Mesendoderm (in vitro differentiated cells): ENCODE results near the gene PRDM13. TPM values are rescaled to one million over a fixed set of nuclear protein-coding genes. Genes with fewer than 3 reads are reported as not detected.

Source experiments
- DNase-seq: peaks from one replicate; pipeline ENCODE4 v3.0.0; 2013
- H2AK5ac ChIP-seq: 2 replicates; pipeline ENCODE4 v1.6.1; 2013; ENCODE audit warnings: low read length, inconsistent platforms
- H2BK120ac ChIP-seq: 2 replicates; pipeline ENCODE4 v1.6.1; 2013; ENCODE audit warnings: low read depth, mild to moderate bottlenecking, low read length, moderate library complexity, mixed read lengths
- H2BK15ac ChIP-seq: replicated peaks from 2 replicates; pipeline ENCODE4 v1.6.1; 2013; ENCODE audit warnings: low read depth, mild to moderate bottlenecking, moderate library complexity
- H2BK5ac ChIP-seq: 2 replicates; pipeline ENCODE4 v1.6.1; 2013; ENCODE audit warnings: low read length, inconsistent platforms
- H3K18ac ChIP-seq: 2 replicates; pipeline ENCODE4 v1.6.1; 2013; ENCODE audit warnings: mild to moderate bottlenecking, low read length, mixed read lengths
- H3K23ac ChIP-seq: one replicate; pipeline ENCODE4 v1.6.1; 2013; ENCODE audit warnings: low read length
- H3K27ac ChIP-seq: 2 replicates; pipeline ENCODE4 v1.5.1; 2013; ENCODE audit warnings: low read depth, mild to moderate bottlenecking, inconsistent platforms, low read length, moderate library complexity
- H3K27me3 ChIP-seq: 2 replicates; pipeline ENCODE4 v1.6.1; 2013; ENCODE audit warnings: low read length, control low read depth, mild to moderate bottlenecking, inconsistent platforms; ENCODE audit not compliant: insufficient read depth, poor library complexity
- H3K36me3 ChIP-seq: 2 replicates; pipeline ENCODE4 v1.6.1; 2013; ENCODE audit warnings: low read length, inconsistent platforms; ENCODE audit not compliant: control insufficient read depth, insufficient read depth
- H3K4ac ChIP-seq: one replicate; pipeline ENCODE4 v1.6.1; 2013; ENCODE audit warnings: low read depth, mild to moderate bottlenecking, low read length, moderate library complexity
- H3K4me1 ChIP-seq: 2 replicates; pipeline ENCODE4 v1.6.1; 2013; ENCODE audit warnings: low read depth, low read length, inconsistent platforms; ENCODE audit not compliant: control insufficient read depth
- H3K4me2 ChIP-seq: 2 replicates; pipeline ENCODE4 v1.6.1; 2013; ENCODE audit warnings: low read length
- H3K4me3 ChIP-seq: 2 replicates; pipeline ENCODE4 v1.5.1; 2013; ENCODE audit warnings: mild to moderate bottlenecking, low read length
- H3K56ac ChIP-seq: one replicate; pipeline ENCODE4 v1.6.1; 2013; ENCODE audit warnings: low read length
- H3K79me1 ChIP-seq: 2 replicates; pipeline ENCODE4 v1.6.1; 2013; ENCODE audit warnings: low read length, inconsistent platforms
- H3K79me2 ChIP-seq: 2 replicates; pipeline ENCODE4 v1.6.1; 2013; ENCODE audit warnings: mild to moderate bottlenecking, low read length; ENCODE audit not compliant: control insufficient read depth, insufficient read depth
- H3K9ac ChIP-seq: 2 replicates; pipeline ENCODE4 v1.6.1; 2013; ENCODE audit warnings: low read length, inconsistent platforms
- H4K5ac ChIP-seq: one replicate; pipeline ENCODE4 v1.6.1; 2013; ENCODE audit warnings: low read length
- H4K8ac ChIP-seq: one replicate; pipeline ENCODE4 v1.6.1; 2013; ENCODE audit warnings: low read depth, mild to moderate bottlenecking, control low read depth, low read length, moderate library complexity
- WGBS: extraction: QIAGEN DNeasy Blood & Tissue Kit; methylation state at CpG from one replicate; pipeline ENCODE4 v1.1.7; 2013; ENCODE audit warnings: low lambda C conversion rate, missing lambda C conversion rate; ENCODE audit not compliant: insufficient coverage; ENCODE audit errors: extremely low coverage; 5-methylcytosine and 5-hydroxymethylcytosine counted together
- polyA plus RNA-seq, 2 experiments: library from polyadenylated mRNA; stranded (reverse); fragments of 200-250 nt; gene quantifications; one replicate each; pipeline ENCODE4 v1.2.3, GENCODE V29; 2013

PRDM13 gene
- 0.24 TPM for polyA plus RNA-seq (2013, experiment 1 of 2)
- polyA plus RNA-seq (2013, experiment 2 of 2): 0.29 TPM

DNA sequence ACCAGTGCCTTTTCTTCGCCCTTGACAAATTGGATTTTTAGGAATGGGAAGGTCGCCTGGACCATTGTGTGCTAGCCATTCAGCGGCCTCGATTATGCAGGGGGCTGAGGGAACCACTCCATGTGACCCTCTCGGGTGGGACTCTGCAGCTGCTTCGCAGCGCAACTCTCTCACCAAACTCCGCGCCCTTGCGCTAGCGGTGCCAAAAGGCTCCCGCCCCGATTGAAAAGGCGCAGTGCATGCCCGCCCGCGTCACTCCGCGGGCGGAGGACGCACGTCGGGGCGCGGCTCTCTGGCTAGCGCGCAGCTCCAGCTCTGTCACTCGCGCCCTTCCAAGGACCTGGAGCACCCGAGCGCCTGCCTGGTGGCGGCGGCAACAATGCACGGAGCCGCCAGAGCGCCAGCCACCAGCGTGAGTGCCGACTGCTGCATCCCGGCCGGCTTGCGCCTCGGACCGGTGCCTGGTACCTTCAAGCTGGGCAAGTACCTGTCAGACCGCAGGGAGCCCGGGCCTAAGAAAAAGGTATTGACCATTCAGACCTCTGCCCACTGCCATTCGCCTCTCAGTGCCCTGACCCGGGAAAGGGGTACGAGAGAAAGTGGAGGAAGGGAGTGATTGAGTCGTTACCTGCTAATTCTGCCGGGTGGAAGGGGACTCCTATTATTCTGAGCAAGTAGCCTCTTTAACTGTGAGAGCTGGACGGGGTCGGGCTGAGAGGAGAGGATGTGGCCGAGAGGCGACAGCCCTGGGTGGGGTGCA is at the start of gene PRDM13:
TSS of gene PRDM13 (plus strand) at position 178 of the 760 bp plus-strand sequence. CDS start at position 380, 202 bp downstream.
- H2BK120ac ChIP-seq: no peak within 1 kb of the TSS
- H3K9ac ChIP-seq: no peak within 1 kb of the TSS
- no peak within 1 kb of the TSS for H2BK5ac ChIP-seq
- H3K27ac ChIP-seq: no peak within 1 kb of the TSS
- no peaks in the 10 kb centered on the region for H3K79me2 ChIP-seq
- no peak within 1 kb of the TSS for H3K18ac ChIP-seq
- H3K23ac ChIP-seq: no peak within 1 kb of the TSS
- no peak within 1 kb of the TSS for H4K5ac ChIP-seq
- H2AK5ac ChIP-seq: no peak within 1 kb of the TSS
- no peak within 1 kb of the TSS for H2BK15ac ChIP-seq
- H3K4ac ChIP-seq: no peak within 1 kb of the TSS
- peak; percentile 51 for DNase-seq
- WGBS: no CpG with 5 or more reads among the region's 54 CpGs
- no peak within 1 kb of the TSS for H3K4me2 ChIP-seq
- peaks cover 78% of the 10 kb centered on the region for H3K27me3 ChIP-seq
- H3K4me1 ChIP-seq: no peaks in the 10 kb centered on the region
- no peak within 1 kb of the TSS for H4K8ac ChIP-seq
- H3K36me3 ChIP-seq: no peaks in the 10 kb centered on the region
- no peaks in the 10 kb centered on the region for H3K79me1 ChIP-seq
- no peak within 1 kb of the TSS for H3K56ac ChIP-seq
- H3K4me3 ChIP-seq: no peak within 1 kb of the TSS

GRCh38 chr6:99559057-99559456 is 47.6 kb upstream of the PRDM13 start:
- Histone ChIP-seq H3K56ac (no peak overlapping the region), H3K27me3 (no peaks in the 10 kb centered on the region), H3K27ac (no peak overlapping the region), H2BK15ac (no peak overlapping the region), H3K18ac (no peak overlapping the region), H3K4ac (no peak overlapping the region), H2AK5ac (no peak overlapping the region), H3K4me3 (no peak overlapping the region), H3K23ac (no peak overlapping the region), H2BK5ac (no peak overlapping the region), H3K4me2 (no peak overlapping the region), H2BK120ac (no peak overlapping the region), H3K36me3 (peaks cover 2% of the 10 kb centered on the region), H3K9ac (no peak overlapping the region), H3K79me1 (no peaks in the 10 kb centered on the region), H4K5ac (no peak overlapping the region), H3K79me2 (peaks cover 3% of the 10 kb centered on the region), H3K4me1 (no peaks in the 10 kb centered on the region), H4K8ac (no peak overlapping the region)
- no peak for DNase-seq
- WGBS: no CpG with 5 or more reads among the region's 2 CpGs

DNA sequence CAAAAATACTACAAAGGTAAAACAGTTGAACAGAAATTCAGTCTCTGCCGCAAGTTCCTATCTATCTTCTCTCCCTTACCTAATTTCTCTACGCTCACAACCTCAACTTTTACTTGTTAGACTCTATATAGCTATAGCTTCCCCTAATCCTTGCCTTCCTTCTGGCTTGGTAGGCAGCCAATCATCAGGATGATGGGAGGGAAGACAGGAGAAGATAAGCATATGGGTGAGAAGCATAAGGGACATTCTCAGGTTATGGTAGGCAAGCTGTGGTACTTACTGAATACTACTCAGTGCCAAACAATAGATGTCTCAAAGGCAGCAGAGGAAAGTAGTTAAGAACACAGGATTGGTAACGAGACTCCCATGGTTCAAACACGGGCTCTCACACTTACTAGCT is 46.0 kb upstream of the PRDM13 start:
- Histone ChIP-seq H3K56ac (no peak overlapping the region), H4K8ac (no peak overlapping the region), H3K18ac (no peak overlapping the region), H3K23ac (no peak overlapping the region), H3K36me3 (peaks cover 2% of the 10 kb centered on the region), H2BK120ac (no peak overlapping the region), H3K27ac (no peak overlapping the region), H2BK5ac (no peak overlapping the region), H3K27me3 (no peaks in the 10 kb centered on the region), H3K9ac (no peak overlapping the region), H2AK5ac (no peak overlapping the region), H3K4me2 (no peak overlapping the region), H3K79me2 (peaks cover 3% of the 10 kb centered on the region), H3K4ac (no peak overlapping the region), H2BK15ac (no peak overlapping the region), H3K79me1 (no peaks in the 10 kb centered on the region), H4K5ac (no peak overlapping the region), H3K4me1 (no peaks in the 10 kb centered on the region), H3K4me3 (no peak overlapping the region)
- WGBS: 100% methylated on average over 1 of the region's 4 CpGs
- DNase-seq: peak; percentile 4

DNA sequence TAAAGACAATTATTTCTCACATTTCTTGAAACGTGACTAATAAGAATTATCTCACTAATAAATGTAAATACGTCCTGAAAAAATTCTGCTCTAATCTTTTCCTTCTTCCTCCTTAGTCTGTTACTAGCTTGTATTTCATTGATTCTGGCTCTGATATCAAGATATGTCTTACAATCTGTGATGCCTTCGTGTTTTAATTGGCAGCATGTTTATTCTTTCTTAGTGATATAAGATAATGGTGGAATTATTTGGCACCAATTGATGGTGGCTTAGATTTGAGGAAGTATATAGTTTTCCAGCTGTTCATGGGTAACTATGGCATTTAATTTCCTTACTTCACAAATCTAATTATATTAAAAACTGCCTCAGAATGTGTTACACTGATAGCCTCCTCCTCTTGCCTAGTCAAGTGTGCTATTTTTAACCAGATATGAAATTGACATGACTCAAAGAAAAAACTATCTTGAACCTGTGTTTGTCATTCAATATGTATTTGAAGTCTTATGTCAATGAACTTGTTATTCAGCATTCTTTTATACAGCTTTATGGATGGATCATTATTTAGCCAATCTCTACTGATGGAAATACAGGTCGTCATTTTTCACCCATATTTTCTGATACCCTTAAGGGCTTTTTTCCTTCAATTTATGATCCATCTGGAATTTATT is 43.4 kb upstream of the PRDM13 start:
- DNase-seq: no peak
- no peak overlapping the region for H4K5ac ChIP-seq
- H3K27ac ChIP-seq: no peak overlapping the region
- peaks cover 19% of the 10 kb centered on the region for H3K79me2 ChIP-seq
- H3K4me1 ChIP-seq: no peaks in the 10 kb centered on the region
- no CpG with 5 or more reads among the region's 4 CpGs for WGBS
- no peak overlapping the region for H2BK120ac ChIP-seq
- H3K4me2 ChIP-seq: no peak overlapping the region
- H3K9ac ChIP-seq: no peak overlapping the region
- H2BK5ac ChIP-seq: no peak overlapping the region
- H3K23ac ChIP-seq: no peak overlapping the region
- peaks cover 2% of the 10 kb centered on the region for H3K79me1 ChIP-seq
- no peak overlapping the region for H3K56ac ChIP-seq
- no peak overlapping the region for H3K18ac ChIP-seq
- no peak overlapping the region for H3K4ac ChIP-seq
- no peaks in the 10 kb centered on the region for H3K27me3 ChIP-seq
- H3K4me3 ChIP-seq: no peak overlapping the region
- H2AK5ac ChIP-seq: no peak overlapping the region
- no peak overlapping the region for H4K8ac ChIP-seq
- H2BK15ac ChIP-seq: no peak overlapping the region
- H3K36me3 ChIP-seq: no peaks in the 10 kb centered on the region

DNA sequence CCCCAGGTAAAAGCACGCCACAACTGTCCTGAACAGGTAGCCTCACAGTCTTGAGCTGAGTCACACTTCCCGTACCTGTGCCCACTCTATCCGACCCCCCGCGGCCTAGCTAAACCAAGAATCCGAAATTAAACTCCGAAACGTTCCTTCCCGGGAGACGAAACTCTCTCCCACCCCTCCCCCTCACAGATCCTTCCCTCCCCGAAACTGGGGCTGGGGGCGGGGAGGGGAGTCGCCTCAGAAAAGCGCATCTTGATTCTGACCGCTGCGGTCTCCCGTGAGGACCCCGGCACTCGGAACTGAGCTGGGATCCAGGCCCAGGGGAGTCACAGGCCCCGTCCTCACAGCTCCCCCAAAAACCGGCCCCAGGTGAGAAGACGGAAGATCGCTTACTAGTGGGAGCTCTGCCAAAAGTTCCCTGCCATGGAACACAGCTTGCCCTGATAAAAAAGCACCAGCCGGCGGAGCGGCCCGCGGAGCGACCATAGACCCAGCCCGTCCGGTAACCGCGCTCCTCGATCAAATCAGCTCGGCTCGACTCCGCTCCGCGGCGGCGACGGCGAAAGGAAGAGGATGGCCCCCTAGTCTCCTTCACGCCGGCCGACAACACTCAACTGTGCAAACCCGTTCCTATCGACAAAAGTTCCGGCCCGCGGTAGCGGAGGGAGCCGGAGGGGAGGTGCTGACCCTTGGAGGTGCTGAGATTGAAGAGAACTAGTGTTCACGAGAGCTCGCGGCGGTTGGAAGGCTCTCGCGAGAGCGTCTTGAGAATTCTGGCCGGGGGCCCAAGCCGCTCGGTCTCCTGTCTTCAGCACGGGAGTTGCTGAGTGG is 38.3 kb upstream of the PRDM13 start, which contains the start of gene CCNC:
TSS of gene CCNC (minus strand) at position 558 of the 831 bp plus-strand sequence. CDS start at position 425, 133 bp downstream.
- peak within 1 kb of the TSS; percentile 49 for H3K4me2 ChIP-seq
- H2AK5ac ChIP-seq: no peak within 1 kb of the TSS
- peak within 1 kb of the TSS; percentile 85 for H3K18ac ChIP-seq
- H3K4ac ChIP-seq: peak within 1 kb of the TSS; percentile 84
- H4K8ac ChIP-seq: peak within 1 kb of the TSS; percentile 99
- peaks cover 2% of the 10 kb centered on the region for H3K79me1 ChIP-seq
- H3K79me2 ChIP-seq: peaks cover 18% of the 10 kb centered on the region
- H3K9ac ChIP-seq: peak within 1 kb of the TSS; percentile 92
- H3K27me3 ChIP-seq: no peaks in the 10 kb centered on the region
- peak within 1 kb of the TSS; percentile 74 for H3K23ac ChIP-seq
- H4K5ac ChIP-seq: no peak within 1 kb of the TSS
- H3K56ac ChIP-seq: peak within 1 kb of the TSS; percentile 95
- WGBS: no CpG with 5 or more reads among the region's 64 CpGs
- H2BK15ac ChIP-seq: no peak within 1 kb of the TSS
- peak within 1 kb of the TSS; percentile 62 for H2BK5ac ChIP-seq
- peak within 1 kb of the TSS; percentile 96 for H3K4me3 ChIP-seq
- H2BK120ac ChIP-seq: no peak within 1 kb of the TSS
- H3K4me1 ChIP-seq: no peaks in the 10 kb centered on the region
- no peaks in the 10 kb centered on the region for H3K36me3 ChIP-seq
- peak; percentile 98 for DNase-seq
- H3K27ac ChIP-seq: peak within 1 kb of the TSS; percentile 87
